ENCODE data around the gene ADH1A.

GRCh38 chr4:99329876-99330275 is 39.1 kb upstream of the ADH1A start:
- TF ChIP-seq CTCF (IDR thresholded peaks at IDR 0.05), result no peak
- TF ChIP-seq POLR2AphosphoS5 (IDR thresholded peaks at IDR 0.05), result no peak
